Caco-2 (cell line): ENCODE data around the gene AGAP1. TPM values are rescaled to one million over a fixed set of nuclear protein-coding genes. Genes with fewer than 3 reads are reported as not detected.

ENCODE experiments used
- BruUV-seq: library from RNA; stranded (reverse); fragments of 400-500 nt; replicated peaks from 2 replicates; lab custom pipeline; 2021; lab: Mats Ljungman, UMichigan
- CTCF ChIA-PET: fragments of 300-600 bp; sonication (Branson Sonifier 250); formaldehyde crosslinking; loops from one replicate; lab custom pipeline; 2022; ENCODE audit warnings: antibody characterized with exemption; lab: Charles Lee
- POLR2A ChIA-PET: fragments of 300-600 bp; sonication (Branson Sonifier 250); formaldehyde crosslinking; loops from one replicate; lab custom pipeline; 2022; ENCODE audit warnings: antibody characterized with exemption; lab: Charles Lee
- DNase-seq, 2 experiments: peaks; one replicate each; pipeline versions ENCODE4 v3.0.0 to v3.0.0-alpha.2; 2020 to 2022
- H3K27me3 ChIP-seq: replicated peaks from 2 replicates; pipeline ENCODE4 v1.6.0; 2011; ENCODE audit warnings: low read length; ENCODE audit not compliant: control insufficient read depth, insufficient read depth
- H3K36me3 ChIP-seq: 2 replicates; pipeline ENCODE4 v1.5.1; 2011; ENCODE audit warnings: low read length; ENCODE audit not compliant: control insufficient read depth, insufficient read depth
- H3K4me1 ChIP-seq: fragments of 250-450 bp; sonication (Bioruptor Pico); 2 replicates; pipeline ENCODE4 v1.5.1; 2020; ENCODE audit warnings: mild to moderate bottlenecking
- H3K4me3 ChIP-seq: 2 replicates; pipeline ENCODE4 v1.5.1; 2011; ENCODE audit warnings: low read depth, mild to moderate bottlenecking, control low read depth, low read length
- H3K9me3 ChIP-seq: fragments of 250-450 bp; sonication (Bioruptor Pico); 2 replicates; pipeline ENCODE4 v1.5.1; 2020; ENCODE audit warnings: mild to moderate bottlenecking, moderate library complexity
- H3K27ac Mint-ChIP-seq: one replicate; pipeline ENCODE4 v1.8.0; 2022; ENCODE audit warnings: mixed read lengths; ENCODE audit not compliant: unreplicated experiment
- H3K27me3 Mint-ChIP-seq: one replicate; pipeline ENCODE4 v1.8.0; 2022; ENCODE audit warnings: mixed read lengths; ENCODE audit not compliant: insufficient read depth, unreplicated experiment
- H3K36me3 Mint-ChIP-seq: one replicate; pipeline ENCODE4 v1.8.0; 2022; ENCODE audit warnings: mild to moderate bottlenecking, mixed read lengths; ENCODE audit not compliant: insufficient read depth, unreplicated experiment
- H3K4me1 Mint-ChIP-seq: one replicate; pipeline ENCODE4 v1.8.0; 2022; ENCODE audit warnings: low read depth, mixed read lengths; ENCODE audit not compliant: unreplicated experiment
- H3K4me3 Mint-ChIP-seq: one replicate; pipeline ENCODE4 v1.8.0; 2022; ENCODE audit warnings: mild to moderate bottlenecking, moderate library complexity, mixed read lengths; ENCODE audit not compliant: unreplicated experiment
- H3K9me3 Mint-ChIP-seq: one replicate; pipeline ENCODE4 v1.8.0; 2022; ENCODE audit warnings: mixed read lengths; ENCODE audit not compliant: unreplicated experiment
- intact Hi-C: fragments of 100-400 bp; cut with micrococcal nuclease; formaldehyde crosslinking; loops from one replicate; pipeline ENCODE4 v1.10.0; 2022; ENCODE audit not compliant: unreplicated experiment
- total RNA-seq: library from RNA; stranded (reverse); gene quantifications from 2 replicates; pipeline ENCODE4 v1.2.3, GENCODE V29; 2022
- TF ChIP-seq, protein P1 (sequence below), 2 experiments: fragments of 200-600 bp in 1 of 2; IDR thresholded peaks; 1 replicate in 1 of 2; 2 replicates in 1 of 2; pipeline versions ENCODE4 v1.5.1 to v1.8.0; 2011 to 2022; ENCODE audit warnings: antibody characterized with exemption in 1 of 2, control low read depth in 1 of 2, inconsistent platforms in 1 of 2, low read depth in 1 of 2, low read length in 1 of 2, mild to moderate bottlenecking in 1 of 2, moderate library complexity in 1 of 2; ENCODE audit not compliant: insufficient read depth in 1 of 2, severe bottlenecking in 1 of 2, unreplicated experiment in 1 of 2

Gene AGAP1
- total RNA-seq, 1 experiment from 2014 or later, result 41.7 TPM

DNA sequence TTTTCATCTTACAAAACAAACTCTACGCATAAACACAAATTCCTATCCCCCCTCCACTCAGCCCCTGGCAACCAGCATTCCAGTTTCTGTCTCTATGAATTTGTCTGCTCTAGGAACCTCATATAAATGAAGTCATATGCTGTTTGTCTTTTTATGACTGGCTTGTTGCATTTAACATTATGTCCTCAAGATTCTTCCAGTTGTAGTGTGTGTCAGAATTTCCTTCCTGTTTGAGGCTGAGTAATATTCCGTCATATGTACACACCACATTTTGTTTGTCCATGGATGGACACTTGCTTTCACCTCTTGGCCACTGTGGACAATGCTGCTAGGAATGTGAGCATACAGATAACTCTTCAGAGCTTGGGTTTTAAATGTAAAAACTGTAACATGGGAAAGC lies 402.2 kb downstream of the AGAP1 start:
- Histone ChIP-seq H3K9me3 (no peaks in the 10 kb centered on the region), H3K4me3 (no peak overlapping the region), H3K36me3 (no peaks in the 10 kb centered on the region), H3K27me3 (no peaks in the 10 kb centered on the region), H3K4me1 (no peaks in the 10 kb centered on the region)
- BruUV-seq, result no TSS peak
- intact Hi-C loops, result no loop called here
- H3K4me3 Mint-ChIP-seq, result no peak overlapping the region
- H3K27ac Mint-ChIP-seq, result no peak overlapping the region
- no peak for DNase-seq
- H3K36me3 Mint-ChIP-seq, result peaks cover 19% of the 10 kb centered on the region
- no peaks in the 10 kb centered on the region for H3K4me1 Mint-ChIP-seq
- no peaks in the 10 kb centered on the region for H3K27me3 Mint-ChIP-seq
- ChIA-PET CTCF (no interaction called here), POLR2A (no interaction called here)
- TF ChIP-seq, protein P1, sequence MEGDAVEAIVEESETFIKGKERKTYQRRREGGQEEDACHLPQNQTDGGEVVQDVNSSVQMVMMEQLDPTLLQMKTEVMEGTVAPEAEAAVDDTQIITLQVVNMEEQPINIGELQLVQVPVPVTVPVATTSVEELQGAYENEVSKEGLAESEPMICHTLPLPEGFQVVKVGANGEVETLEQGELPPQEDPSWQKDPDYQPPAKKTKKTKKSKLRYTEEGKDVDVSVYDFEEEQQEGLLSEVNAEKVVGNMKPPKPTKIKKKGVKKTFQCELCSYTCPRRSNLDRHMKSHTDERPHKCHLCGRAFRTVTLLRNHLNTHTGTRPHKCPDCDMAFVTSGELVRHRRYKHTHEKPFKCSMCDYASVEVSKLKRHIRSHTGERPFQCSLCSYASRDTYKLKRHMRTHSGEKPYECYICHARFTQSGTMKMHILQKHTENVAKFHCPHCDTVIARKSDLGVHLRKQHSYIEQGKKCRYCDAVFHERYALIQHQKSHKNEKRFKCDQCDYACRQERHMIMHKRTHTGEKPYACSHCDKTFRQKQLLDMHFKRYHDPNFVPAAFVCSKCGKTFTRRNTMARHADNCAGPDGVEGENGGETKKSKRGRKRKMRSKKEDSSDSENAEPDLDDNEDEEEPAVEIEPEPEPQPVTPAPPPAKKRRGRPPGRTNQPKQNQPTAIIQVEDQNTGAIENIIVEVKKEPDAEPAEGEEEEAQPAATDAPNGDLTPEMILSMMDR (IDR thresholded peaks at IDR 0.05; ENCODE audit: insufficient read depth in 1 of 2, low read depth in 1 of 2, low read length in 1 of 2, severe bottlenecking in 1 of 2, unreplicated experiment in 1 of 2), result no peak
- peaks cover 11% of the 10 kb centered on the region for H3K9me3 Mint-ChIP-seq

DNA sequence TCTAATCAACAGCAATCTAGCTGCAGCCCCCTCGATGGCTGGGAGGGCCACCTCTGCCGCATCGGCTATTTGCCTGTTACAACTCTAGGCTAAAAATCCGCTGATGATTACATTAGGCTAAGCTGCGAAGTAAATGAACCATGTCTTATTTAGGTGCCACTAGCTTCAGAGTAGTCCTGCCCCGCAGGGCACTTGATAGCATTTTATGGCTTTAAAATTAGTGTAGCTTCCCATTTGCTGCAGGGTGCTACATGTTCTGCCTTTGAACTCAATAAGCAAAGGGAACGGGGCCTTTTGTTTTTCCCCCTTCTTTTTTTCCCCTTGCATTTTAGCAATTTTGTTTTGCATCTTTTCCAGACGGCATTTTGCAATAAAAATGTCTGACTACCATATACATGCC lies 404.1 kb downstream of the AGAP1 start:
- Mint-ChIP-seq H3K4me1 (no peaks in the 10 kb centered on the region), H3K27me3 (no peaks in the 10 kb centered on the region), H3K9me3 (peaks cover 11% of the 10 kb centered on the region), H3K27ac (no peak overlapping the region), H3K4me3 (no peak overlapping the region), H3K36me3 (peaks cover 14% of the 10 kb centered on the region)
- ChIA-PET POLR2A (no interaction called here), CTCF (no interaction called here)
- Histone ChIP-seq H3K4me1 (no peaks in the 10 kb centered on the region), H3K36me3 (no peaks in the 10 kb centered on the region), H3K4me3 (no peak overlapping the region), H3K9me3 (no peaks in the 10 kb centered on the region), H3K27me3 (no peaks in the 10 kb centered on the region)
- TF ChIP-seq, protein P1 (IDR thresholded peaks at IDR 0.05; ENCODE audit: insufficient read depth in 1 of 2, low read depth in 1 of 2, low read length in 1 of 2, severe bottlenecking in 1 of 2, unreplicated experiment in 1 of 2), result no peak
- BruUV-seq, result no TSS peak
- intact Hi-C loops, result no loop called here
- DNase-seq, result no peak

DNA sequence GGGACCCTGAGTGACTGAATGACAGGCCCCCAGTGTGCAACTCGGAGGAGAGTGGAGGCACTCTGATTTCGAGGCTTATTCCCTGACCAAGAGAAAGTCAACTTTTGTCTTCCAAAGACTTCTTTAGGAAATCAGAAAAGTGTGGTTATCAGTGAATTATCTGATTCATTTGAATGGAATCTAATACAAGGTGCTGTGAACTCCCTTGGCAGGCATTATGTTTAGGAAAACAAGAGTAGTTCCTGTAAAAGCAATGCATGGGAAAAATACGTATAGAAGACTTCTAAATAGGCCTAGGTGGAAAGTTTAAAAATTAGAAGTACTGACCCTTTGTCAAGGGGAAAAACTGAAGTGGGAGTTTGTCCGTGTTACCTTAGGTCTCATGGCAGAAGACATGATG lies 404.9 kb downstream of the AGAP1 start:
- H3K9me3 Mint-ChIP-seq, result peaks cover 11% of the 10 kb centered on the region
- no peak overlapping the region for H3K27ac Mint-ChIP-seq
- no peaks in the 10 kb centered on the region for H3K27me3 Mint-ChIP-seq
- no peaks in the 10 kb centered on the region for H3K4me1 Mint-ChIP-seq
- H3K36me3 ChIP-seq, result no peaks in the 10 kb centered on the region
- no peak overlapping the region for H3K4me3 ChIP-seq
- peaks cover 14% of the 10 kb centered on the region for H3K36me3 Mint-ChIP-seq
- DNase-seq, result no peak
- H3K9me3 ChIP-seq, result no peaks in the 10 kb centered on the region
- TF ChIP-seq, protein P1 (IDR thresholded peaks at IDR 0.05; ENCODE audit: insufficient read depth in 1 of 2, low read depth in 1 of 2, low read length in 1 of 2, severe bottlenecking in 1 of 2, unreplicated experiment in 1 of 2), result no peak
- no TSS peak for BruUV-seq
- intact Hi-C loops, result no loop called here
- ChIA-PET POLR2A (no interaction called here), CTCF (no interaction called here)
- no peaks in the 10 kb centered on the region for H3K27me3 ChIP-seq
- no peaks in the 10 kb centered on the region for H3K4me1 ChIP-seq
- H3K4me3 Mint-ChIP-seq, result no peak overlapping the region
